NCI-H748 (cell line): ENCODE measurements around the gene AFM.

Source experiments
- DNase-seq: peaks from one replicate; lab custom pipeline; 2025; ENCODE audit not compliant: unreplicated experiment; lab: John Stamatoyannopoulos, UW

AFM gene

GRCh38 chr4:73450398-73451004 is 31.0 kb upstream of the AFM start:
- DNase-seq = peak; percentile 88

DNA sequence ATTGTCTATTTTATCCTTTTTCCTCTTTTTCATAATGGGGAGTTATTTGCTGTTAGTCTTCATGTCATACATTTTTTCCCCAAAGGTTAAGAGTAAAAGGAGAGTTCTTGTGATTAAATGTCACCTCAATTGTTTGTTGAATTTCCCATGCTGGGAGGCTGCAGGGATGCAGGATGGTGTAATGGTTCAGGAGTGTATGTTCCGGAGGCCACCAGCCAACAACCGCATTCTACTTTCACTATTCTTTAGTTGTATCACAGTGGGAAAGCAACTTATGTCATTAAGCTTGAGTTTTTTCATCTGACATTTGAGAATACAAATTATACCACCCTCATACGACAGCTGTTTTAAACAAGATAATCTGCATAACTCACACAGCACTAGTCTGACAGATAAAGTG is 30.1 kb upstream of the AFM start:
- peak; percentile 89 for DNase-seq

- DNase-seq = no peak
Measured at GRCh38 chr4:73451981-73452747, 29.4 kb upstream of the AFM start.

DNA sequence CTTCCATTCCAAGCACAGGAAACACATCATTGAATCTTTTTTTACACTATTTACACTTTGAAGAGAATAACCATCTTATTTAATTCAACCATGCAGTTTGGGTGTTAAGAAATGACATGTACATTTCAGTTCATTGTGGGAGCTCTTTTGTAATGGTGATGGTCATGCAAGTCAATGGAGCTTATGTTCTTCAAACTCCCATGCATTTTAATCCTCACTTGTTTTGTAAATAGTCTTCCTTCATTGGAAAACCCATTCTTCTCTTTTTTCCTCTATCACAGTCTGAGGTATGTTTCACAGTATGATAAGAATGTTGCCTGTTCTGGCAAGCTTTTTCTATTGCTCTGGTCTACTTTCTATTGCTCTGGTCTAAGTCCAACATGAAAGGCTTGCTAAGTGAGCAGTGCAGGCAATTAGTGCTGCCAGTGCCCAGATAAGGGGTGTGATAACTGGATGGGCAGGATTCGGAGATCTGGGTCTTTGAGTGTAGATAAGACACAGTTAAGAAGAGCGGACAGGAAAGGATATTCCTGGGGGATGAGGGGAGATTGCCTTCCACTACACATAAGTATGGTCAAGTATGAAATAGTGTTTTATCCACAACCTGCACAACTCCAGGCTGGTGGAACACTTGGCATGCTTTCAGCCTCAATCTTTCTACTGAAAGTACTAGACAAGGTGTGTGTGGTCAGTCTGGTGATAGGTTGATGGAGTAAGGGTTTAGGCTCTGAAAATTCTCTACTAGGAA is 28.4 kb upstream of the AFM start:
- DNase-seq = no peak

DNA sequence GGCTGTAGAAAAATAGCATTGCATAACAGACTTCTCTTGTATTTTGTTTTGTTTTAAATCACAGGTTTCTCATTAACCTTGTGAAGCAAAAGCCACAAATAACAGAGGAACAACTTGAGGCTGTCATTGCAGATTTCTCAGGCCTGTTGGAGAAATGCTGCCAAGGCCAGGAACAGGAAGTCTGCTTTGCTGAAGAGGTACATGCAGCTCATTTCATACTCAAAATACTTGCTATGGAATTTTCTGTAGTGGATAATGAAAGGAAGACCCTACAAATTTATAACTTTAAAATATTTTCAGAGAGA is 27.9 kb upstream of the AFM start:
- no peak for DNase-seq

- no peak for DNase-seq
Measured at GRCh38 chr4:73454920-73455319, 26.6 kb upstream of the AFM start.

DNA sequence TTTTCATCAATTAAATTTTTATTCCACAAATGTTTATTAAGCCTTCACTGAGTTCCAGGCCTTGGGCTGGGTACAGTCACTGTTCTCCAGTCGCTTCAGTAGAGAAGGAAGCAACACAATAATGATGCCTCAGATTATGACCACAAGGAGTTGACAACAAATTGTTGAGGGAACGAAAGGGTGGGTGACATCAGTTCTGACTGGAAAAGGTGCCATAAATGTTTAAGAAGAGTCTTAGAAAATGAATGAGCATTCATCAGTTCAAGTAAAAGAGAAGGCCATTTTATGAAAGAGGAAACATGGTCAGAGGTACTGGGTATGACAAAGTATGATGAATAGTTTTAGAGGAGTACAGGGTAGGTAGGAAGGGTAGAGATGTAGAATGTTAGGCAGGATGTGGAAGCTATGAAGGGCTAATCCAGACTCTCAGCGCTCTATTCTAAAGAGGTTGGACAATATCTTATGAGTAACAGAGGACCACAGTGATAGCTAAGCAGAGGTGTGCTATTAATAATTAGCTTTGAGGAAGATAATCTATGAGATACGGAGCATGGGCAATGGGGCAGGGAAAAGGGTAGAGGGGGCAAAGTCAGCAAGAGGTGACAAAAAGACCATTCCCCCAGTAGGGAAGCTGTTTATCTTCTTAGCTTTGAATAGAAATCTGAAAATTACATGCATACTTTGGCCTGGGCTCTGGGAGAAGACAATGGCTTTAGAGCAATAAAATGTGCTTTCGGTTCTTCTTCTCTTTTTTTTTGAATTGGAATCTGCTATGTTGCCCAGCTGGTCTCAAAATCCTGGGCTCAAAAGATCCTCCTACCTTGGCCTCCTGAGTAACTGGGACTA is 25.1 kb upstream of the AFM start:
- DNase-seq = no peak

- no peak for DNase-seq
Measured at GRCh38 chr4:73458184-73459047, 23.1 kb upstream of the AFM start.

GRCh38 chr4:73459048-73459421 is 22.5 kb upstream of the AFM start:
- no peak for DNase-seq

GRCh38 chr4:73460913-73461522 is 20.5 kb upstream of the AFM start:
- DNase-seq = no peak

- no peak for DNase-seq
Measured at GRCh38 chr4:73468170-73468569, 13.4 kb upstream of the AFM start.

DNA sequence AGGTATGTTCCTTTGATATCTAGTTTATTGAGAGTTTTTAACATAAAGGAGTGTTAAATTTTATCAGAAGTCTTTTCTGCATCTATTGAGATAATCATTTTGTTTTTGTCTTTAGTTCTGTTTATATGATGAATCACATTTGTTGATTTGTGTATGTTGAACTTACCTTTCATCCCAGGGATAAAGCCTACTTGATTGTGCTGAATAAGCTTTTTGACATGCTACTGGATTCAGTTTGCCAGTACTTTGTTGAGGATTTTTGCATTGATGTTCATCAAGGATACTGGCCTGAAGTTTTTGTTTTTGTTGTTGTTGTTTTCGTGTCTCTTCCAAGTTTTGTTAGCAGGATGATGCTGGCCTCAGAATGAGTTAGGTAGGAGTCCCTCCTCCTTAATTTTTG is 10.8 kb upstream of the AFM start:
- DNase-seq = no peak

- DNase-seq = no peak
Measured at GRCh38 chr4:73477176-73477575, 4.4 kb upstream of the AFM start.

DNA sequence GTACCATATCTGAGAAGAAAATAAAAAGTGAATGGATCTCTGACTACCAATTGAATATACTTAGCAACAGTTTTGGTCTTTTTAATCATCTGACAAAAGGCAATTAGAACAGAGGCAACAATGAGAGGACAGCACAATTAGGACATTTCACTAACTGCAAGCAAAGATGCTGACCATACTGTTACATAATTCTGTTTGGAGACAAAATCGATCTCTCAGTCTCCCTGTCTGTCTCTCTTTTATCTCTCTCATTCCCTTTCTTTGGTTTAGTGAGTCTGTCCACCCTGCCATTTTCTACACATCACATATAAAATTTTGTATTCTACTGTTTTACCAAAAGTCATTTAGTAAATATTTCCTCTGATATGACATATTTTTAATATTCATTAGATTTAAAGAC is 2.2 kb upstream of the AFM start:
- DNase-seq = no peak

DNA sequence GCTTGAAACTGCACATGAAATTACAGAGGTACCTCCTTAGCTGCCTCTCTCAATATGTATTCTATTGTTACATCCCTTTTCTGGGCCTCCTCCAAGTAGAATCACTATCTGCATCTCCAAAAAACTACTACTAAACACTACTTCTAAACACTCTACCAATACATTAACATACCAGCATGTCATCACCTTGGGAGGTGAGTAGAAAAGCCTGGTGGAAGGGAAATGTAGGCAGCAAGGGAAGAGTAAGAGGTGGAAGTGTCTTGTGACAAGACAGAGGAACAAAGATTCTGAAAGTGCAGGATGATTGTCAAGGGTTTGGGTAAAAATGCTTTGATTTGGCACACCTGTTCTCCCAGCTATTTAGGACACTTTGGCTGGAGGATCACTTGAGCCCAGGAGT is 3.5 kb downstream of the AFM start:
- no peak for DNase-seq

GRCh38 chr4:73485596-73485995 is 4.1 kb downstream of the AFM start:
- DNase-seq = no peak

- no peak for DNase-seq
Measured at GRCh38 chr4:73486497-73486896, 5.0 kb downstream of the AFM start.

GRCh38 chr4:73487233-73487632 is 5.7 kb downstream of the AFM start:
- peak; percentile 23 for DNase-seq

GRCh38 chr4:73499996-73500765 is 18.6 kb downstream of the AFM start:
- no peak for DNase-seq
